Heart left ventricle (tissue), 16 donors: ENCODE measurements around the gene BRD3OS. TPM values are rescaled to one million over a fixed set of nuclear protein-coding genes. Genes with fewer than 3 reads are reported as not detected.

Source experiments
- ATAC-seq, 4 donors: fragments of 200-7000 bp; cut with Tn5 transposase; one replicate each; pipeline ENCODE4 v1.9.1; 2020 to 2022; ENCODE audit warnings: moderate library complexity in 4 of 4, mild to moderate bottlenecking in 3 of 4, moderate number of reproducible peaks in 1 of 4
- DNase-seq, 5 donors: peaks; one replicate each; pipeline ENCODE4 v3.0.0-alpha.2; 2020
- H3K27ac ChIP-seq, 12 donors: fragments of 200-600 bp; sonication (generic) in 4 of 12; one replicate each; pipeline versions ENCODE4 v1.5.0 to v1.8.0; 2016 to 2022; ENCODE audit warnings: mild to moderate bottlenecking in 2 of 12
- H3K27me3 ChIP-seq, 9 donors: fragments of 200-600 bp; sonication (generic) in 2 of 9; one replicate each; pipeline versions ENCODE4 v1.5.1 to v1.8.0; 2016 to 2022; ENCODE audit warnings: mild to moderate bottlenecking in 3 of 9
- H3K36me3 ChIP-seq, 9 donors: fragments of 200-600 bp; sonication (generic) in 2 of 9; one replicate each; pipeline versions ENCODE4 v1.5.0 to v1.8.0; 2018 to 2022; ENCODE audit warnings: mild to moderate bottlenecking in 2 of 9
- H3K4me1 ChIP-seq, 12 donors: fragments of 200-600 bp; sonication (generic) in 4 of 12; one replicate each; pipeline versions ENCODE4 v1.5.0 to v1.8.0; 2016 to 2022; ENCODE audit warnings: mild to moderate bottlenecking in 3 of 12
- H3K4me3 ChIP-seq, 12 donors: fragments of 200-600 bp; sonication (generic) in 4 of 12; one replicate each; pipeline versions ENCODE4 v1.5.0 to v1.8.0; 2017 to 2022; ENCODE audit warnings: mild to moderate bottlenecking in 9 of 12, moderate library complexity in 4 of 12
- H3K9me3 ChIP-seq, 12 donors: fragments of 200-600 bp; sonication (generic) in 4 of 12; one replicate each; pipeline versions ENCODE4 v1.5.0 to v1.8.0; 2016 to 2022; ENCODE audit warnings: mild to moderate bottlenecking in 1 of 12
- CTCF ChIP-seq, 12 donors: fragments of 200-600 bp; sonication (generic) in 4 of 12; IDR thresholded peaks; one replicate each; pipeline versions ENCODE4 v1.5.0 to v1.8.0; 2018 to 2022; ENCODE audit warnings: antibody characterized with exemption in 12 of 12, mild to moderate bottlenecking in 5 of 12
- POLR2A ChIP-seq, 2 donors: fragments of 450-650 bp; IDR thresholded peaks; one replicate each; pipeline ENCODE4 v1.6.1; 2017; ENCODE audit warnings: antibody characterized with exemption in 2 of 2, mild to moderate bottlenecking in 2 of 2, moderate library complexity in 2 of 2
- WGBS, 4 donors: extraction: QIAGEN DNeasy Blood & Tissue Kit in 2 of 4; methylation state at CpG; one replicate each; pipeline versions ENCODE4 v1.1.5 to v1.1.7; 2013 to 2018; 5-methylcytosine and 5-hydroxymethylcytosine counted together
- intact Hi-C, 10 donors: fragments of 100-400 bp; cut with DNase I; formaldehyde crosslinking; loops; one replicate each; pipeline versions ENCODE4 v1.11.1 to v1.14.2; 2022
- polyA plus RNA-seq, 2 donors: library from polyadenylated mRNA; stranded (reverse); fragments of 200-250 nt; gene quantifications; one replicate each; pipeline ENCODE4 v1.2.3, GENCODE V29; 2013
- total RNA-seq, 9 donors: library from RNA; depleted of rRNA in 2 of 9; stranded (reverse); fragments of >200 nt in 2 of 9; fragmentation: NEBNext Ultra II Directional in 3 of 9; extraction: Animal tissue kit (Norgen Biotek cat#: 25700) in 3 of 9; gene quantifications; one replicate each; pipeline versions ENCODE4 v1.1.0 to v1.2.4, GENCODE V29; 2016 to 2023
- donor health status: ischemic (EF 13 %, LVEDD 7.1; RV severe dilation, severe dysfunction).
- donor health status: healthy with polysubstance abuse.
- donor health status: DM: no; HTN: yes; CAD: no.
- donor health status: DM: no; HTN: no; CAD: no.
- donor health status: ischemic (EF 25% LVEDD 6.9; RV normal size, moderate dysfunction).
- donor health status: ischemic (EF 25% LVEDD 5.7; RV mildly dilated, moderate dysfunction).
- donor health status: healthy.
- donor health status: DM: yes; HTN: yes; CAD: no.
- donor health status: ischemic (EF 35%, LVEDD 5.7; RV mildly dilated, moderate dysfunction).
- donor health status: nonischemic (EF 11% LVEDD 7.7; RV severe dilation, severe dysfunction).
- donor health status: DM: yes; HTN: yes; CAD: no.
- donor health status: PGD.
- donor health status: ischemic (EF 29% LVEDD 5.4; RV normal size, mild dysfunction).
- donor health status: nonischemic (EF 23%, LVEDD 6.1; RV moderate dilation, normal function).

The BRD3OS gene
- total and polyA plus RNA-seq, 11 donors = 1.8 to 13.8 (median 8.9) TPM

- Histone ChIP-seq H3K9me3 (no peaks in the 10 kb centered on the region), H3K4me3 (no peak overlapping the region), H3K27me3 (no peaks in the 10 kb centered on the region), H3K4me1 (peaks cover 5 to 22% (median 19%) of the 10 kb centered on the region in 12 donors), H3K36me3 (no peaks in the 10 kb centered on the region), H3K27ac (no peak overlapping the region)
- 90 to 92% (median 91%) methylated on average over 12 to 14 of the region's 14 CpGs for WGBS, 4 donors
- DNase-seq (no peak), ATAC-seq (no peak)
- TF ChIP-seq POLR2A (IDR thresholded peaks at IDR 0.05) (no peak), CTCF (IDR thresholded peaks at IDR 0.05) (no peak)
- intact Hi-C loops = no loop called here
Observed at GRCh38 chr9:133981589-133981957, 43.7 kb upstream of the BRD3OS start.

- WGBS, 4 donors = 89 to 92% (median 91%) methylated on average over 28 of the region's 28 CpGs
- no peak for ATAC-seq
Observed at GRCh38 chr9:133981958-133982681, 43.2 kb upstream of the BRD3OS start.

GRCh38 chr9:133982971-133983720 lies 42.1 kb upstream of the BRD3OS start:
- H3K27ac ChIP-seq = no peak overlapping the region
- TF ChIP-seq CTCF (IDR thresholded peaks at IDR 0.05) = no peak
- TF ChIP-seq POLR2A (IDR thresholded peaks at IDR 0.05) = no peak
- H3K4me1 ChIP-seq = peaks cover 5 to 22% (median 19%) of the 10 kb centered on the region in 12 donors
- DNase-seq (peak in 2 of 5 donors; percentile 7 to 45), ATAC-seq (no peak)
- H3K9me3 ChIP-seq = no peaks in the 10 kb centered on the region
- H3K36me3 ChIP-seq = no peaks in the 10 kb centered on the region
- WGBS, 4 donors = 89 to 92% (median 91%) methylated on average over 21 to 25 of the region's 25 CpGs
- H3K4me3 ChIP-seq = no peak overlapping the region
- no peaks in the 10 kb centered on the region for H3K27me3 ChIP-seq
- intact Hi-C loops = no loop called here

More at GRCh38 chr9:133981958-133982681, 43.2 kb upstream of the BRD3OS start:
- DNase-seq = peak in 1 of 5 donors; percentile 63
- H3K27me3 ChIP-seq = no peaks in the 10 kb centered on the region
- TF ChIP-seq CTCF (IDR thresholded peaks at IDR 0.05) (no peak), POLR2A (IDR thresholded peaks at IDR 0.05) (no peak)
- intact Hi-C loops = no loop called here
- no peak overlapping the region for H3K4me3 ChIP-seq
- H3K9me3 ChIP-seq = no peaks in the 10 kb centered on the region
- H3K4me1 ChIP-seq = peaks cover 5 to 22% (median 19%) of the 10 kb centered on the region in 12 donors
- H3K27ac ChIP-seq = no peak overlapping the region
- no peaks in the 10 kb centered on the region for H3K36me3 ChIP-seq

- H3K4me1 ChIP-seq = peaks cover 0 to 12% (median 2%) of the 10 kb centered on the region in 12 donors
- H3K27me3 ChIP-seq = peaks cover 0 to 3% (median 0%) of the 10 kb centered on the region in 9 donors
- no peak for ATAC-seq
- H3K27ac ChIP-seq = no peak overlapping the region
- 77 to 96% (median 86%) methylated on average over 6 of the region's 6 CpGs for WGBS, 4 donors
- TF ChIP-seq POLR2A (IDR thresholded peaks at IDR 0.05) = no peak
- no peak for TF ChIP-seq CTCF (IDR thresholded peaks at IDR 0.05)
- intact Hi-C loops = no loop called here
- no peak for DNase-seq
- no peak overlapping the region for H3K4me3 ChIP-seq
- H3K36me3 ChIP-seq = no peaks in the 10 kb centered on the region
- no peaks in the 10 kb centered on the region for H3K9me3 ChIP-seq
Observed at GRCh38 chr9:133986061-133986460, 39.2 kb upstream of the BRD3OS start.
